ENCODE measurements around the gene ARHGEF17.
"Not testable (repeated sequence)": the region's sequence is repeated elsewhere in the genome, so short reads cannot be mapped to it uniquely, and the experiment has no call there.

Gene ARHGEF17

GRCh38 chr11:73270016-73270854, 37.8 kb upstream of the ARHGEF17 start:
- no peak overlapping the region for H3K4me3 ChIP-seq (ENCODE audit: low read length)
- no peak for TF ChIP-seq ZNF274 (IDR thresholded peaks at IDR 0.05; ENCODE audit: low read depth, low read length)

GRCh38 chr11:73270855-73271477, 37.1 kb upstream of the ARHGEF17 start:
- TF ChIP-seq ZNF274 (IDR thresholded peaks at IDR 0.05; ENCODE audit: low read depth, low read length) = no peak
- H3K4me3 ChIP-seq (ENCODE audit: low read length) = no peak overlapping the region

- H3K4me3 ChIP-seq (ENCODE audit: low read length) = not testable (repeated sequence)
Measured at GRCh38 chr11:73271478-73271865, 36.6 kb upstream of the ARHGEF17 start.

- no peak within 1 kb of the TSS for H3K4me3 ChIP-seq (ENCODE audit: low read length)
Measured at GRCh38 chr11:73271936-73272679, 36.0 kb upstream of the ARHGEF17 start, which contains the start of gene P2RY6. P2RY6 (plus strand) TSS chr11:73272338; CDS start chr11:73296519, 24,181 bp downstream.

GRCh38 chr11:73272680-73273038, 35.4 kb upstream of the ARHGEF17 start:
- no peak for TF ChIP-seq ZNF274 (IDR thresholded peaks at IDR 0.05; ENCODE audit: low read depth, low read length)

More at GRCh38 chr11:73271936-73272679, 36.0 kb upstream of the ARHGEF17 start, which contains the start of gene P2RY6:
- TF ChIP-seq ZNF274 (IDR thresholded peaks at IDR 0.05; ENCODE audit: low read depth, low read length) = no peak

GRCh38 chr11:73273222-73273895, 34.7 kb upstream of the ARHGEF17 start:
- no peak for TF ChIP-seq ZNF274 (IDR thresholded peaks at IDR 0.05; ENCODE audit: low read depth, low read length)
- H3K4me3 ChIP-seq (ENCODE audit: low read length) = no peak overlapping the region

More at GRCh38 chr11:73272680-73273038, 35.4 kb upstream of the ARHGEF17 start:
- no peak overlapping the region for H3K4me3 ChIP-seq (ENCODE audit: low read length)

- H3K4me3 ChIP-seq (ENCODE audit: low read length) = not testable (repeated sequence)
Measured at GRCh38 chr11:73274191-73274590, 33.9 kb upstream of the ARHGEF17 start.

- no peak for TF ChIP-seq ZNF274 (IDR thresholded peaks at IDR 0.05; ENCODE audit: low read depth, low read length)
- no peak overlapping the region for H3K4me3 ChIP-seq (ENCODE audit: low read length)
Measured at GRCh38 chr11:73274722-73275380, 33.2 kb upstream of the ARHGEF17 start.

- no peak overlapping the region for H3K4me3 ChIP-seq (ENCODE audit: low read length)
- no peak for TF ChIP-seq ZNF274 (IDR thresholded peaks at IDR 0.05; ENCODE audit: low read depth, low read length)
Measured at GRCh38 chr11:73275381-73275750, 32.7 kb upstream of the ARHGEF17 start.

GRCh38 chr11:73277467-73277866, 30.6 kb upstream of the ARHGEF17 start:
- H3K4me3 ChIP-seq (ENCODE audit: low read length) = no peak overlapping the region
- no peak for TF ChIP-seq ZNF274 (IDR thresholded peaks at IDR 0.05; ENCODE audit: low read depth, low read length)

GRCh38 chr11:73280626-73281025, 27.4 kb upstream of the ARHGEF17 start:
- no peak for TF ChIP-seq ZNF274 (IDR thresholded peaks at IDR 0.05; ENCODE audit: low read depth, low read length)
- no peak overlapping the region for H3K4me3 ChIP-seq (ENCODE audit: low read length)

- TF ChIP-seq ZNF274 (IDR thresholded peaks at IDR 0.05; ENCODE audit: low read depth, low read length) = no peak
- H3K4me3 ChIP-seq (ENCODE audit: low read length) = no peak overlapping the region
Measured at GRCh38 chr11:73281201-73281741, 26.8 kb upstream of the ARHGEF17 start.

Data from GM08714 (cell line).